Stimulated activated CD4-positive, alpha-beta T cell treated with anti-CD3 and anti-CD28 coated beads, Interleukin-4, amount 100 ng/mL, for 1 hour (primary cell): ENCODE measurements around the gene UNC80.
A peak's percentile ranks its signal among the peaks of the same experiment; 100 is the strongest.

ENCODE experiments used
- DNase-seq: peaks from one replicate; pipeline ENCODE4 v3.0.0-alpha.2; 2020

The UNC80 gene

DNA sequence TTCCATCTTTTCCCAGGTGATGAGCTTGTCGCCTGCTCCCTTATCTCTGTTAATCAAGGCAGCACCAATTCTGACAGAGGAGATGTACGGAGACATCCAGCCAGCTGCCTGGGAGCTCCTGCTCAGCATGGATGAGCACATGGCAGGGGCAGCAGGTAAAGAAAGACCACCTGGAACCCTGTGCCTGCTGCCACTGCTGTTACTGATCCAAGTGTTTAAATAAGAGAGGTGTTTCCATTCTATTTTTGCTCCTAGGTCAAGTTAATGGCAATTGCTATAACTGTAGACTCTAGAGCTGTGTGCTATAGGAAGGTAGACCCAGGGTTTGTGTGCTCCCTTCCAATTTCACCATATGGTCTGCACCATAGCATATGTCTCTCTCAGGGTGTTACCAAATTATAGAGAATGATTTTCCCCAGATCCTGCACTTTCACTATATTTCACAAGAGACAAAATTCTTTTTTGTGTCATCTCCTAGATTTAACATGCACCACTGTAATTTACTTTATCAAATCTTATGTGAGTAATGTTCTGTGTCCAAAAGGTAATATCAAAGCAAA lies 142.2 kb downstream of the UNC80 start:
- no peak for DNase-seq

- no peak for DNase-seq
Measured at GRCh38 chr2:209917154-209917771, 145.6 kb downstream of the UNC80 start.

GRCh38 chr2:209918251-209918650 lies 146.6 kb downstream of the UNC80 start:
- no peak for DNase-seq

- no peak for DNase-seq
Measured at GRCh38 chr2:209922116-209922515, 150.5 kb downstream of the UNC80 start.

- DNase-seq, result no peak
Measured at GRCh38 chr2:209929369-209929768, 157.7 kb downstream of the UNC80 start.

DNA sequence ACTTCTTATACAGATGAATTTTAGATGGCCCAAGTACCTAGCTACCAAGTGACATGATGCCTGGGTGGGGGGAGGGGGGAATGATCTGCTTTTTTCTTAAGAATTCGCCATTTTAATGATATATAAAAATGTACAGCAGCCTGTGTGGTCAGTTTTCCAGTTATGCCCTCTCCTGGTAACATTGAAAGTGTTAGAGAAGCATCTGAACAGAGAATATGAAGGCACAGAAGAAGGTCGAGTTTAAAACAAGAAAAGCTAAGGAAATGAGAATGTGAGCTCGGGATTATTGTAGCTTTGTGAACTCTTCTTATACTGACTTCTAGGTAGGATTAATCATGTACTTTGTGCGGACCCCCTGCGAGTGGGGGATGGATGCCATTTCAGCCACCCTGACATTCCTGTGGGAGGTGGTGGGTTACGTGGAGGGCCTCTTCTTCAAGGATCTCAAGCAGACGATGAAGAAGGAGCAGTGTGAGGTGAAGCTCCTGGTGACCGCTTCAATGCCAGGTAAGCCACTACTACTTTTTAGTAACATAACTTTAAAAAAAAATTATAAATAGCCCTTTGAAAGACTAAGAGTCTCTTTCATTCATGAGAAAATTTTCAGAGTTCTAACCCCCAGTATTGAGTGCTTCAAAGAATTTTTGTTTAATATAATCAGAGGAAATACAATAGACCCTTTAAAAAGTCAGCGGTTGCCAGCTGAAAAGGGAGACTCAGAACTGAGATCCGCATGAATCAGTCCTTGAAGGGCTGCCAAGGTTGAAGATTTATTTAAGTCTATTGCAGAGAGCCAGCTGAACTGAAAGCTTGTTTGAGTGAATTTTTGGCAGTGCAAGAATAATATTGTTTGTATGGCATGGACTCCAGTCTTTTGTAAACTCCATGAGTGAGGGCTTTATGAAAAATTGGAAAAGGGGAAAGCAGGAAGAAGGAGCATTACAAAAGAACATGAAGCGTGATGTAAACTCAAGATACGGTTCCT lies 162.2 kb downstream of the UNC80 start:
- DNase-seq, result no peak

DNA sequence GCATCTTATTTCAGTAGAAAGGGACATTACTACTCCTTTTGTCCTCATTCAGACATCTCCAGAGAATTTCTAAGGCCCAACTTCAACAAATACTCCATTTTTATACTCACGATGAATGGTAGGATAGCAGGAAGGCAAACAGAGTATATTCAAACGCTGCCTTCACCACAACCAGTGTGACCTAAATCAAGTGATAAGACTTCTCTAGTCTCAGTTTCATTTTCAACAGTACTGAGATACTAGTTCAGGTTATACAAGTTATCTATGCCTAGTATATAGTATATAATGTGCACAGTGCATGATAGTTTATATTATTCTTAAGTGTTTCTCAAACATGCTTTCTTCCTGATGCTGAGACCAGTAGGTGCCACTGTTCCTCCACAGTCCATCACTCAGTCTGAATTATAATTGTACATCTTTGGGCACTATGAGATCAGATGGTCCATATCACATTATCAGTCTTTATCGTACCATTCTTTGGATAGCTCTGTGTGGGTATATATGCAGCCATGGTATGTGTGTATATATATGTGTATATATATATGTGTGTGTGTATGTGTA lies 164.6 kb downstream of the UNC80 start:
- DNase-seq, result no peak

- DNase-seq, result no peak
Measured at GRCh38 chr2:209937893-209938292, 166.3 kb downstream of the UNC80 start.

DNA sequence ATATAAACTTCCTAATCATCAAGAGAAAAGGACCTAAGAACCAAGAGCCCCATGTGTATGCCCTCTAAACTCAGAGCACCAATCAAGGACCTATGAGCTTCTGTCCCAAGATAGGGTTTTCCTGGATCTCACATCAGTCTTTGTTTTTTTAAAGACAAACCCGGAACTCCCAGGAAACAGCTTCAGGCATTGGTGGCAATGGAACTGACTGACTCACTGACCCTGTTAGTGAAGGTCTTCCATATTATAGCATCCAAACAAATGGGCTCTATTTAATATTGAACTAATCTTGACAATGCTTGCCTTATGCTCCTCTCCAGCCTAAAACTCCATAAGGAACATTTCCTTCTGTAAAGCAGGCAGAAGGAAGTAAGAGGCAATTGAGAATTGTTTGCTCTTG lies 167.3 kb downstream of the UNC80 start:
- DNase-seq, result no peak

DNA sequence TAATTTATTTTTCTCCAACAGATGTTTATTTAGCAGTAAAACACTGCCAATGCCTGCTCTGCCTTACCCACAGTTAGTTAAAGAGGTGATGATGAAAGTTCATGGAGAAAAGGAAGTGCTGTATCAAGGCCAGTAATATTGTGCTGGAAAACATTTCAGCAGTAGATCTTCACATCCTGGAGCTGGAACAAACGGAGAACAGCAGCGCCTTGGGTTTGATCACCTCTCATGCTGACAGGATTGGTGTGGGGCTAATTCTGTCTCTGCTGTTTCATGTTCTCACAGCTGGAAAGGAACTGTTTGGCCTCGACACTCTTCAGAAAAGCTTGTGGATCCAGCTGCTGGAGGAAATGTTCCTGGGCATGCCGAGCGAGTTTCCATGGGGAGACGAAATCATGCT lies 169.3 kb downstream of the UNC80 start:
- no peak for DNase-seq

- DNase-seq, result no peak
Measured at GRCh38 chr2:209942426-209942825, 170.8 kb downstream of the UNC80 start.

GRCh38 chr2:209942936-209943605 lies 171.4 kb downstream of the UNC80 start:
- no peak for DNase-seq

DNA sequence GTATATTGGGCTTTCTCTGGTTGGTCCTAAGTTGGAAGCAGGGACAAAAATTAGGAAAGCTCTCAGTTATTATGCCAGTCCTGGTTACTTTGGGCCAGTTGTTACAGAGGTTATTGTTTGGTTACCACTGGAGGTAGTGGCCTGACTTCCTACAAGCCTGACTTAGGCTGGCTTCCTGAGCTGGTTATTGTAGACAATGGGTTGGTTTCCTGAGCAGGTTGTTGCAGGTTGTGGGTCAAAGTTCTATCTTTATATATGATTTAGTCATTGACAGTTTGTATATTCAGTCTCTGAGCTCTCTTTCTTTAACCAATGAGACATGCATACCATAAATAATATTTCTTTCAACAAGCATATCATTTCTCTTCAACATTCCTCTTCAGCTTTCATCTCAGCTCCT lies 172.1 kb downstream of the UNC80 start:
- no peak for DNase-seq

DNA sequence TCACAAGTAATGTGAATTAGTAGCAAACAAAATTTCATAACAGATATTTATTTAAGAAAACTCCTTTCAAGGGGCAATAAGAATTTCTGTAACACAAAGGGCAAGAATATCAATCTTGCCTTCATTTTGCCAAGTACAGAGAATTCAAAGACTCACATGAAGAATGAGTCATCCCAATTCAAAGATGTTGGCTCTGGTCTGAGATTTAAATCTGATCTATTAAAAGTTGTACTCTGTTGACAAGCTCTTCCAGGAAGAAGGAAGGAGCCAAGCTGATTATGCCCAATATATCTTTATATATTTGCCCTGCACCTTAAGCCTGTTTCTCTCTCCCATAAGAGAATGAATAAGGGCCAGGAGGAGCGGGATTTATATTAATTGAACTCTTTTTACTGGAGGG lies 174.9 kb downstream of the UNC80 start:
- DNase-seq, result no peak

DNA sequence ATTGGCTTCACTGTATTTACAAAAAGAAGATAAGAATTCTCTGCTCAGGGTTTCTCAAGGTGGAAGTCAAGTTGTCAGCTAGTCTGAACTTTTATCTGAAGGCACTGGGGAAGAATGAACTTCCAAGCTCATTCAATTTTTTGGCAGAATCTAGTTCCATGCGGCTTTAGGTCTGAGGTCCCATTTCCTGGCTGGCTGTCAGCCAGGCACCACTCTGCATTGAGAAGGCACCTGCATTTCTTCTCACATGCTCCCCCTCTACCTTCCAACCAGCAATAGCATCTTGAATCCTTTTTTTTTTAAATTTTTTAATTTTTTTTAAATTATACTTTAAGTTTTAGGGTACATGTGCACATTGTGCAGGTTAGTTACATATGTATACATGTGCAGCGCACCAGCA lies 184.6 kb downstream of the UNC80 start:
- no peak for DNase-seq

GRCh38 chr2:209958016-209958415 lies 186.4 kb downstream of the UNC80 start:
- DNase-seq, result no peak

GRCh38 chr2:209960045-209960444 lies 188.4 kb downstream of the UNC80 start:
- DNase-seq, result no peak

- DNase-seq, result peak; percentile 30
Measured at GRCh38 chr2:209960676-209961630, 189.3 kb downstream of the UNC80 start.

DNA sequence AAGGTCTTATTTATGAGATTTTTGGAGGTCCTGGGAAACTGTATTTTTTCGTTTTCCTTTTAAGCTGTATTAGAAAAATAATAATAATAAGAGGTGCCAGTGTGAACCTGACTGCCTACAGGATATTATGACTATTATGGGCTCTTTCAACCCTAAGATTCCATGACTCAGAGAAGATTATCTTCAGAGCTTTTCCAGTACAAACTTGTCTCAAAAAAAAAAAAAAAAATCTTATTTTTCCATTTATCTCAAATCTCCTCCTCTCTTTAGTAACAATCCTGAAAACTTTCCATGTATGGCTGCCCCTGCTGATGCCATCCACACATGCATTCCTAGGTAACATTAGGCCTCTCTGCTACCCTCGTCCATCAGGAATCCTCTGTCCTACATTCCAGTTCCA lies 194.1 kb downstream of the UNC80 start:
- no peak for DNase-seq

GRCh38 chr2:209969692-209970091 lies 198.1 kb downstream of the UNC80 start:
- no peak for DNase-seq

GRCh38 chr2:209970271-209970670 lies 198.6 kb downstream of the UNC80 start:
- no peak for DNase-seq

GRCh38 chr2:209970711-209971110 lies 199.1 kb downstream of the UNC80 start:
- no peak for DNase-seq
